GM18867 (cell line): ENCODE results near the gene CATSPERE.
A peak's percentile ranks its signal among the peaks of the same experiment; 100 is the strongest.
"Not testable (repeated sequence)": the region's sequence is repeated elsewhere in the genome, so short reads cannot be mapped to it uniquely, and the experiment has no call there.

ENCODE experiments used
- ATAC-seq: cut with Tn5 transposase; IDR thresholded peaks from one replicate; pipeline ENCODE4 v1.9.1; 2021; ENCODE audit warnings: mild to moderate bottlenecking, moderate library complexity; ENCODE audit not compliant: unreplicated experiment

CATSPERE gene

GRCh38 chr1:244661569-244662312, 200.7 kb downstream of the CATSPERE start:
- ATAC-seq, result not testable (repeated sequence)

GRCh38 chr1:244662599-244662998, 201.5 kb downstream of the CATSPERE start:
- no peak for ATAC-seq

GRCh38 chr1:244664353-244664752, 203.3 kb downstream of the CATSPERE start:
- no peak for ATAC-seq

GRCh38 chr1:244665771-244666217, 204.7 kb downstream of the CATSPERE start:
- ATAC-seq, result peak; percentile 95

GRCh38 chr1:244666672-244667418, 205.8 kb downstream of the CATSPERE start:
- not testable (repeated sequence) for ATAC-seq

GRCh38 chr1:244667797-244668196, 206.7 kb downstream of the CATSPERE start:
- no peak for ATAC-seq

GRCh38 chr1:244672946-244673682, 212.0 kb downstream of the CATSPERE start:
- ATAC-seq, result no peak

- no peak for ATAC-seq
Observed at GRCh38 chr1:244674446-244674845, 213.4 kb downstream of the CATSPERE start.

- ATAC-seq, result no peak
Observed at GRCh38 chr1:244675167-244675566, 214.1 kb downstream of the CATSPERE start.

GRCh38 chr1:244678697-244679096, 217.6 kb downstream of the CATSPERE start:
- ATAC-seq, result no peak

- no peak for ATAC-seq
Observed at GRCh38 chr1:244680667-244681066, 219.6 kb downstream of the CATSPERE start.

- not testable (repeated sequence) for ATAC-seq
Observed at GRCh38 chr1:244682087-244682486, 221.0 kb downstream of the CATSPERE start.
